ENCODE results near the gene PSMB1. TPM values are rescaled to one million over a fixed set of nuclear protein-coding genes. Genes with fewer than 3 reads are reported as not detected.

The PSMB1 gene
- total RNA-seq, 1 experiment from 2014 or later: 282 TPM

DNA sequence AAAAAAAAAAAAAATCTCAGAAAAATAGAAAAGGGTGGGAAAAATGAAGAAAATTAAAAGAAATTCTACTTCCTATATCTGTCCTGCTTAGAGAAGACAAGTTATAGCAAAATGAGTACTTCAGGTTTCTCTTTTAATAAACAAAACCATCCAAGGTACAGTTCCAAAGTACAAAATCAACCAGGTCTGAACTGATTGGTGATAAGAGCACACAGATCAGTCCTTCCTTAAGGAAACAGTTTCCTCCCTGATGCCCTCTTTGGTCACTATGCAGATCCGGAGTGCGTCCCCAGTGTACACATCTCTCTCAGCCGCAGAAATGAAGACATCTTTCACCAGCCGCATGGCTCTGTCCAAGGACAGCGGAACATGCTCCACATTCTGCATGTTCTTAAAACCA lies 18.1 kb downstream of the PSMB1 start:
- Histone ChIP-seq H3K79me2 (ENCODE audit: insufficient read depth, low read length) (peaks cover 45% of the 10 kb centered on the region), H3K27me3 (ENCODE audit: insufficient read depth, low read length) (no peaks in the 10 kb centered on the region), H3K9ac (ENCODE audit: low read length) (no peak overlapping the region), H3K4me2 (ENCODE audit: low read length) (no peak overlapping the region), H3K4me1 (ENCODE audit: control insufficient read depth in 1 of 2, insufficient read depth in 2 of 2, low read length in 2 of 2) (no peaks in the 10 kb centered on the region), H3K9me3 (ENCODE audit: control insufficient read depth in 1 of 2, insufficient read depth in 1 of 2, low read depth in 1 of 2, low read length in 2 of 2) (no peaks in the 10 kb centered on the region), H3K4me3 (replicated peaks in 1 of 2; ENCODE audit: low read depth in 1 of 2, low read length in 2 of 2) (no peak overlapping the region), H4K20me1 (ENCODE audit: insufficient read depth) (peaks cover 9% of the 10 kb centered on the region; the same call in 1 of the 2 replicates), H3K27ac (ENCODE audit: low read depth, low read length) (no peak overlapping the region), H2AFZ (ENCODE audit: low read depth, low read length, poor library complexity, severe bottlenecking) (no peak overlapping the region), H3K36me3 (ENCODE audit: control insufficient read depth in 1 of 2, insufficient read depth in 2 of 2, low read length in 2 of 2) (peaks cover 55 to 61% of the 10 kb centered on the region in 2 experiments), H3K9me2 (ENCODE audit: insufficient read depth) (no peaks in the 10 kb centered on the region)
- no TSS peak for BruUV-seq (replicated peaks)
- ChIA-PET RAD21 (ENCODE audit: low non-redundant PET in 1 of 2, low total read pairs in 2 of 2, uncharacterized antibody in 2 of 2, unreplicated experiment in 2 of 2) (no interaction called here), CTCF (no interaction called here), POLR2A (no interaction called here)
- no peak for TF ChIP-seq ZNF274 (IDR thresholded peaks at IDR 0.05; ENCODE audit: low read depth, low read length)
- no peak for TF ChIP-seq TCF7L2 (IDR thresholded peaks at IDR 0.05; ENCODE audit: borderline replicate concordance, extremely low read depth, insufficient read depth, insufficient read length)
- TF ChIP-seq, protein P1, sequence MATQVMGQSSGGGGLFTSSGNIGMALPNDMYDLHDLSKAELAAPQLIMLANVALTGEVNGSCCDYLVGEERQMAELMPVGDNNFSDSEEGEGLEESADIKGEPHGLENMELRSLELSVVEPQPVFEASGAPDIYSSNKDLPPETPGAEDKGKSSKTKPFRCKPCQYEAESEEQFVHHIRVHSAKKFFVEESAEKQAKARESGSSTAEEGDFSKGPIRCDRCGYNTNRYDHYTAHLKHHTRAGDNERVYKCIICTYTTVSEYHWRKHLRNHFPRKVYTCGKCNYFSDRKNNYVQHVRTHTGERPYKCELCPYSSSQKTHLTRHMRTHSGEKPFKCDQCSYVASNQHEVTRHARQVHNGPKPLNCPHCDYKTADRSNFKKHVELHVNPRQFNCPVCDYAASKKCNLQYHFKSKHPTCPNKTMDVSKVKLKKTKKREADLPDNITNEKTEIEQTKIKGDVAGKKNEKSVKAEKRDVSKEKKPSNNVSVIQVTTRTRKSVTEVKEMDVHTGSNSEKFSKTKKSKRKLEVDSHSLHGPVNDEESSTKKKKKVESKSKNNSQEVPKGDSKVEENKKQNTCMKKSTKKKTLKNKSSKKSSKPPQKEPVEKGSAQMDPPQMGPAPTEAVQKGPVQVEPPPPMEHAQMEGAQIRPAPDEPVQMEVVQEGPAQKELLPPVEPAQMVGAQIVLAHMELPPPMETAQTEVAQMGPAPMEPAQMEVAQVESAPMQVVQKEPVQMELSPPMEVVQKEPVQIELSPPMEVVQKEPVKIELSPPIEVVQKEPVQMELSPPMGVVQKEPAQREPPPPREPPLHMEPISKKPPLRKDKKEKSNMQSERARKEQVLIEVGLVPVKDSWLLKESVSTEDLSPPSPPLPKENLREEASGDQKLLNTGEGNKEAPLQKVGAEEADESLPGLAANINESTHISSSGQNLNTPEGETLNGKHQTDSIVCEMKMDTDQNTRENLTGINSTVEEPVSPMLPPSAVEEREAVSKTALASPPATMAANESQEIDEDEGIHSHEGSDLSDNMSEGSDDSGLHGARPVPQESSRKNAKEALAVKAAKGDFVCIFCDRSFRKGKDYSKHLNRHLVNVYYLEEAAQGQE (IDR thresholded peaks at IDR 0.05; ENCODE audit: low read depth): no peak
- intact Hi-C loops (cut with micrococcal nuclease): no loop called here
- ATAC-seq: no peak
- no peak for DNase-seq (ENCODE audit: low read depth, low spot score)

DNA sequence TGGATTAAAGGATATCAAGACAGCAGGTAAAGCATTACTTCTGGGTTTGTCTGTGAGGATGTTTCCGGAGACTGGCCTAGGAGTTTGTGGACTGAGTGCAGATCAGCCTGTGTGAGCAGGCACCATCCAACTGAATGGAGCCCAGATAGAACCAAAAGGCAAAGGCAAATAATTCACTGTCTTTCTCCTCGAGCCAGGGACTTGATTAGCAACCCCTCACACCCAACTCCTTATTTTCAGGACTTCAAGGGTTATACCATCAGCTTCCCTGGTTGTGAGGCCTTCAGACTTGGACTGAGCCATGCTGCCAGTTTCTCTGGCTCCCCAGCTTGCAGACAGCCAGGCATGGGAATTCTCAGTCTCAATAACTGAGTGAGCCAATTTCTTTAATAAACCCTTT lies 19.3 kb downstream of the PSMB1 start:
- Histone ChIP-seq H2AFZ (ENCODE audit: low read depth, low read length, poor library complexity, severe bottlenecking) (no peak overlapping the region), H3K4me2 (ENCODE audit: low read length) (no peak overlapping the region), H3K36me3 (ENCODE audit: control insufficient read depth in 1 of 2, insufficient read depth in 2 of 2, low read length in 2 of 2) (peaks cover 43 to 50% of the 10 kb centered on the region in 2 experiments), H3K9me3 (ENCODE audit: control insufficient read depth in 1 of 2, insufficient read depth in 1 of 2, low read depth in 1 of 2, low read length in 2 of 2) (no peaks in the 10 kb centered on the region), H4K20me1 (ENCODE audit: insufficient read depth) (peaks cover 7% of the 10 kb centered on the region; the same call in 1 of the 2 replicates), H3K27me3 (ENCODE audit: insufficient read depth, low read length) (no peaks in the 10 kb centered on the region), H3K9ac (ENCODE audit: low read length) (no peak overlapping the region), H3K9me2 (ENCODE audit: insufficient read depth) (no peaks in the 10 kb centered on the region), H3K4me3 (replicated peaks in 1 of 2; ENCODE audit: low read depth in 1 of 2, low read length in 2 of 2) (no peak overlapping the region), H3K27ac (ENCODE audit: low read depth, low read length) (no peak overlapping the region), H3K4me1 (ENCODE audit: control insufficient read depth in 1 of 2, insufficient read depth in 2 of 2, low read length in 2 of 2) (no peaks in the 10 kb centered on the region), H3K79me2 (ENCODE audit: insufficient read depth, low read length) (peaks cover 33% of the 10 kb centered on the region)
- CTCF ChIA-PET: no interaction called here
- intact Hi-C loops (cut with micrococcal nuclease): no loop called here
- POLR2A ChIA-PET: no interaction called here
- DNase-seq (ENCODE audit: low read depth, low spot score) (no peak), ATAC-seq (no peak)
- no peak for TF ChIP-seq SIN3A (IDR thresholded peaks at IDR 0.05; ENCODE audit: low read depth)
- RAD21 ChIA-PET (ENCODE audit: low non-redundant PET in 1 of 2, low total read pairs in 2 of 2, uncharacterized antibody in 2 of 2, unreplicated experiment in 2 of 2): no interaction called here
- no TSS peak for BruUV-seq (replicated peaks)

Measured in HCT116 (cell line).